ENCODE results near the gene PLEK2. TPM values are rescaled to one million over a fixed set of nuclear protein-coding genes. Genes with fewer than 3 reads are reported as not detected.
"Not testable (repeated sequence)": the region's sequence is repeated elsewhere in the genome, so short reads cannot be mapped to it uniquely, and the experiment has no call there.

Gene PLEK2
- total RNA-seq, 2 donors from 2014 or later: 71.6 to 84.0 TPM

DNA sequence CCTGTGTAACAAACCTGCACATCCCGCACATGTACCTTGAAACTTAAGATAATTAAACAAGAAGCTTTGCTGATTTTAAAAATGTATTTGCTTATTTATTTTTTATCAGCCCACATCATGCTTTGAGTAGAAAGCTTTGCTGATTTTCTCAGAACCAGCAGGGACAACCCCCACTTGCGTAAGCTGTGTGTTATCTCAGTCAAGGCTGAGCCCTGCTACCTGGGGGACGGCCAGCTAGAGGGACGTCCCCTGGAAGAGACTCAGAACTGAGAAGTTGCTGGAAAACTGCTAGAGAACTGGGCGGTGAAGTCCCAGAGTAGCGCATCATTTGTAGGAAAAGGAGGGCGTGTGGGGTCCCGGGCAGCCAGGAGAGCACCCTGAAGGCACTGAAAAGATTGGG lies 4.1 kb upstream of the PLEK2 start:
- Histone ChIP-seq H3K27me3 (no peaks in the 10 kb centered on the region), H3K4me3 (no peak overlapping the region), H3K27ac (no peak overlapping the region), H3K4me1 (no peaks in the 10 kb centered on the region), H3K9me3 (no peaks in the 10 kb centered on the region), H3K36me3 (no peaks in the 10 kb centered on the region), H3K9ac (ENCODE audit: low read depth in 2 of 2, low read length in 2 of 2) (no peak overlapping the region)
- TF ChIP-seq, protein P1, sequence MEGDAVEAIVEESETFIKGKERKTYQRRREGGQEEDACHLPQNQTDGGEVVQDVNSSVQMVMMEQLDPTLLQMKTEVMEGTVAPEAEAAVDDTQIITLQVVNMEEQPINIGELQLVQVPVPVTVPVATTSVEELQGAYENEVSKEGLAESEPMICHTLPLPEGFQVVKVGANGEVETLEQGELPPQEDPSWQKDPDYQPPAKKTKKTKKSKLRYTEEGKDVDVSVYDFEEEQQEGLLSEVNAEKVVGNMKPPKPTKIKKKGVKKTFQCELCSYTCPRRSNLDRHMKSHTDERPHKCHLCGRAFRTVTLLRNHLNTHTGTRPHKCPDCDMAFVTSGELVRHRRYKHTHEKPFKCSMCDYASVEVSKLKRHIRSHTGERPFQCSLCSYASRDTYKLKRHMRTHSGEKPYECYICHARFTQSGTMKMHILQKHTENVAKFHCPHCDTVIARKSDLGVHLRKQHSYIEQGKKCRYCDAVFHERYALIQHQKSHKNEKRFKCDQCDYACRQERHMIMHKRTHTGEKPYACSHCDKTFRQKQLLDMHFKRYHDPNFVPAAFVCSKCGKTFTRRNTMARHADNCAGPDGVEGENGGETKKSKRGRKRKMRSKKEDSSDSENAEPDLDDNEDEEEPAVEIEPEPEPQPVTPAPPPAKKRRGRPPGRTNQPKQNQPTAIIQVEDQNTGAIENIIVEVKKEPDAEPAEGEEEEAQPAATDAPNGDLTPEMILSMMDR (IDR thresholded peaks at IDR 0.05): no peak
- no peak for DNase-seq
- intact Hi-C loops (cut with DNase I): no loop called here

DNA sequence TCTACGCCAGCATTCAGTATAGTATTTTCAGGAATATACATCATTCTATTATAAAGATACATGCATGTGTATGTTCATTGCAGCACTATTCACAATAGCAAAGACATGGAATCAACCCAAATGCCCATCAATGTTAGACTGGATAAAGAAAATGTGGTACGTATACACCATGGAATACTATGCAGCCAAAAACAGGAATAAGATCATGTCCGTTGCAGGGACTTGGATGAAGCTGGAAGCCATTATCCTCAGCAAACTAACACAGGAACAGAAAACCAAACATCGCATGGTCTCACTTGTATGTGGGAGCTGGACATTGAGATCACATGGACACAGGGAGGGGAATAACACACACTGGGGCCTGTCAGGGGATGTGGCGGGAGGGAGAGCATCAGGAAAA lies 3.6 kb upstream of the PLEK2 start:
- intact Hi-C loops (cut with DNase I); H3K27ac ChIP-seq; H3K9me3 ChIP-seq; H3K36me3 ChIP-seq; H3K9ac ChIP-seq (ENCODE audit: low read depth in 2 of 2, low read length in 2 of 2); DNase-seq; H3K27me3 ChIP-seq; H3K4me1 ChIP-seq; H3K4me3 ChIP-seq: not testable (repeated sequence)

DNA sequence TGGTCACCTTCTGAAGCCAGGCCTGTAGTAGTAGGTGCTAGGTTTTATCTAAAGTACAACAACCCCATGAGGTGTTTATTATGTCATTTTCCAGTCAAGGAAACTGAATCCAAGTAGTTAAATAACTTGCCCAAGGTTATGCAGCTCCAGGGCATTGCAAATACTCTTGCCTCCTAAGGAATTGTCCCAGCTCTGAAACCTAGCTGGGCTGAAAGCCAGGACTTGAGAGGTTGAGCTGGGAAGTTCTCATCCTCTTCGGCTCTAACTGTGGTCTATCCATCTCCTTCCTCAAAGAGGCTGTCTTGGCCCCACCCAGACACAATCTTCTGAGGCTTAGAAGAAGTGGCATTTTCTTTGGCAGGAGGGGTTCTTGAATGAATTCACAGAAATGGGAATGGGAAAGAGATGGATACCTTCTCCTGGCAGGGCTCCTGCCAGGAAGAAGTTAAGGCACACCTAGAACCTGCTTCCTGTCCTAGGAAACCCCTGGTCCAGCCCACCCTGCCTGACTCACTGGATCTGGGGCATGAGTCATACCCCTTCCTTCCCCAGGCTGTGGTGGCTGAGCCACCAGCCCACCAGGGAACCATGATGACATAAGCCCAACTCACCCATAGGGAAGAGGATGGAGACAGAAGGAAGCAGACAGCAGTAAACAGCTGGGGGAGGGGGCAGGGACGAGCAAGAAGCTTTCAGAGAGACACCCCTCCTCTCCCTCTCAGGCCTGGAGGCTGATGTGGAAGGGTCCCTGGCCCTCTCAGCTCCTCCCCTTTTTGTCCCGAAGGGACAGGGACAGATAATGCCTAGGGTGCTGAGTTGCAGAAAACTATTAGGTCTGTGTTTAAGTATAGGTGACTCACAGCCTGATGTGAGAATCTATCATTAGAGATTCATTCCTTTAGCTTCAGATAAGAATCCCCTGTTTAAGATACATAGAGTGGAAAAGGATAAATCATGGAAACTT lies 2.1 kb upstream of the PLEK2 start:
- no peaks in the 10 kb centered on the region for H3K9me3 ChIP-seq
- H3K4me1 ChIP-seq: no peaks in the 10 kb centered on the region
- H3K4me3 ChIP-seq: no peak overlapping the region
- no peak for DNase-seq
- H3K27me3 ChIP-seq: no peaks in the 10 kb centered on the region
- no peak overlapping the region for H3K9ac ChIP-seq (ENCODE audit: low read depth in 2 of 2, low read length in 2 of 2)
- intact Hi-C loops (cut with DNase I): no loop called here
- TF ChIP-seq, protein P1 (IDR thresholded peaks at IDR 0.05): no peak
- no peak overlapping the region for H3K27ac ChIP-seq
- no peaks in the 10 kb centered on the region for H3K36me3 ChIP-seq

DNA sequence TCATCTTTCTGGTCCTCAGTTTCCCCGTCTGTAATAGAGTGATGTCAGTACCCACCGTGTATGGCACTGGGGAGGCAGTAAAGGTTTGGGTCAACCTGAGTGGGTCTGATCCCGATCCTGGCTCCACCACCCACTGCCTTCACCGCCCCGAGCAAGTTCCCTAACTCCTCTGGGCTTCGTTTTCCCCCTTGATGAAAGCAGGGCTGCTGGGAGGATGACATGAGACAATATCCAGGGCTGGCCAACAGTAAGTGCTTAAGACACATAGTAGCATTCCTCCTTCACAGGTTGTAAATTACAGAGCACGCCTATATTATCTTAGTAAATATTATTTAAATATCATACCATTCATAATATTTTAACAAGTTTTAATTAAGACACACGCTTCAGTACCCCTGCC lies 595 bp downstream of the PLEK2 start:
- no peak for DNase-seq
- no peaks in the 10 kb centered on the region for H3K9me3 ChIP-seq
- H3K36me3 ChIP-seq: no peaks in the 10 kb centered on the region
- TF ChIP-seq, protein P1 (IDR thresholded peaks at IDR 0.05): no peak
- peak overlapping the region; percentile 65 for H3K27ac ChIP-seq
- intact Hi-C loops (cut with DNase I): no loop called here
- H3K9ac ChIP-seq (ENCODE audit: low read depth in 2 of 2, low read length in 2 of 2): peak overlapping the region; percentile 70 to 82
- no peaks in the 10 kb centered on the region for H3K27me3 ChIP-seq
- peak overlapping the region; percentile 44 for H3K4me3 ChIP-seq
- no peaks in the 10 kb centered on the region for H3K4me1 ChIP-seq

DNA sequence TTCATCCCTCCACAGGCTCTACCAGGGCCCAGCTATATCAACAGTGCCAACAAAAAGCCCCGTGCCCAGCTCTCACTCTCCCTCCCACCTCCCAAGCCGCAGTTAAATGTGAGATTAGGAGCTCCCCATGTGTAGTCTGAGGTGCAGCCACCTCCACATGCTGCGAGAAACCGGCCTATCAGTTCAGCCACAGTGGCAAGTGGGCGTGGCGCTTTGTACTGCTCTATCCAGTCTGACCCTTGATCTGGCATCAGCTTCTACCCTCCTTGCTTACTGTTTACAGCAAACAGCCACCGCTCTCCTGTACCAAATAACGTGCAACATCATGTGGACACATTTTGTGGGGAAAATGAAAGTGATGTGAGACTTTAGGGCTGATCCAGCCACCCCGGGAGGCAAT lies 1.7 kb downstream of the PLEK2 start:
- intact Hi-C loops (cut with DNase I): no loop called here
- peak overlapping the region; percentile 65 for H3K27ac ChIP-seq
- H3K4me3 ChIP-seq: no peak overlapping the region
- no peaks in the 10 kb centered on the region for H3K27me3 ChIP-seq
- H3K36me3 ChIP-seq: no peaks in the 10 kb centered on the region
- H3K4me1 ChIP-seq: no peaks in the 10 kb centered on the region
- H3K9me3 ChIP-seq: no peaks in the 10 kb centered on the region
- H3K9ac ChIP-seq (ENCODE audit: low read depth in 2 of 2, low read length in 2 of 2): peak overlapping the region in 1 of 2 donors; percentile 38
- DNase-seq: peak; percentile 89
- TF ChIP-seq, protein P1 (IDR thresholded peaks at IDR 0.05): no peak

- H3K9ac ChIP-seq (ENCODE audit: low read depth in 2 of 2, low read length in 2 of 2): peak overlapping the region in 1 of 2 donors; percentile 21
- TF ChIP-seq, protein P1 (IDR thresholded peaks at IDR 0.05): no peak
- no peaks in the 10 kb centered on the region for H3K9me3 ChIP-seq
- DNase-seq: no peak
- no peak overlapping the region for H3K27ac ChIP-seq
- no peaks in the 10 kb centered on the region for H3K27me3 ChIP-seq
- intact Hi-C loops (cut with DNase I): no loop called here
- no peaks in the 10 kb centered on the region for H3K4me1 ChIP-seq
- H3K36me3 ChIP-seq: no peaks in the 10 kb centered on the region
- H3K4me3 ChIP-seq: no peak overlapping the region
These were observed 2.5 kb downstream of the PLEK2 start for GRCh38 chr14:67409461-67409860.

DNA sequence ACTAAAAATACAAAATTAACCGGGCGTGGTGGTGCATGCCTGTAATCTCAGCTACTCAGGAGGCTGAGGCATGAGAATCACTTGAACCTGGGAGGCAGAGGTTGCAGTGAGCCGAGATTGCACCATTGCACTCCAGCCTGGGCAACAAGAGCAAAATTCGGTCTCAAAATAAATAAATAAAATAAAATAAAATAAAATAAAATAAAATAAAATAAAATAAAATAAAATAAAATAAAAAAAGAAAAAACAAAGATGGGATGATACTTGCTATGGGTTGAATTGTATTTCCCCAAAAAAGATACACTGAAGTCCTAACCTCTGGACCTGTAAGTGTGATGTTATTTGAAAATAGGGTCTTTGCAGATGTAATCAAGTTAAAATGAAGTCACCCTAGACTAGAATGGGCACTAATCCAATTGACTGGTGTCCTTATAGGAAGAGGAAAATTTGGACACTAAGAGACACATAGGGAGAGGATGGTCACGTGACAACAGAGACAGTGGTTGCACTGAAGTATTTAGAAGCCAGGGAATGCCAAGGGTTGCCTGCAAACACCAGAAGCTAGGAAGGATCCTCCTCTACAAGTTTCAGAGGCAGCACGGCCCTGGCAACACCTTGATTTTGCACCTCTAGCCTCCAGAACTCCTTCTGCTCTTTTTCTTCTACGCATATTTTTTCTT lies 3.7 kb downstream of the PLEK2 start:
- H3K27me3 ChIP-seq; H3K9ac ChIP-seq (ENCODE audit: low read depth in 2 of 2, low read length in 2 of 2); H3K4me3 ChIP-seq; H3K4me1 ChIP-seq; H3K36me3 ChIP-seq; intact Hi-C loops (cut with DNase I); H3K9me3 ChIP-seq; DNase-seq; H3K27ac ChIP-seq: not testable (repeated sequence)

Measured in colonic mucosa (tissue), 4 donors.